HepG2 (cell line): ENCODE results near the gene ATP5F1C. TPM values are rescaled to one million over a fixed set of nuclear protein-coding genes. Genes with fewer than 3 reads are reported as not detected.

Experiments
- ATAC-seq: fragments of 200-7000 bp; cut with Tn5 transposase; 3 replicates; pipeline ENCODE4 v1.9.1; 2020; ENCODE audit warnings: mild to moderate bottlenecking, moderate library complexity
- BruUV-seq: library from RNA; stranded (reverse); fragments of 400-500 nt; replicated peaks from 2 replicates; lab custom pipeline; 2021; lab: Mats Ljungman, UMichigan
- CTCF ChIA-PET: fragments of 300-600 bp; formaldehyde crosslinking; extraction: SDS; loops from one replicate; lab custom pipeline; 2021; ENCODE audit warnings: low total read pairs, inconsistent platforms, low intra/inter-chr PET ratio; lab: Yijun Ruan, JAX
- POLR2A ChIA-PET: fragments of 350-600 bp; sonication (Branson Sonifier 250); formaldehyde crosslinking; loops from one replicate; lab custom pipeline; 2020; ENCODE audit warnings: antibody characterized with exemption, inconsistent platforms; lab: Yijun Ruan, JAX
- DNase-seq: peaks from one replicate; pipeline ENCODE4 v3.0.0-alpha.2; 2015; ENCODE audit warnings: low spot score
- FAIRE-seq: peaks from 3 replicates; lab custom pipeline; 2011; peaks lifted over from hg19 to GRCh38; lab: Jason Lieb, UNC
- H2AFZ ChIP-seq: one replicate; pipeline ENCODE4 v1.6.1; 2011; ENCODE audit warnings: low read length, inconsistent platforms
- H3K27ac ChIP-seq: fragments of 300-600 bp; 3 replicates; pipeline ENCODE4 v1.8.0; 2011; ENCODE audit warnings: mixed run types, mild to moderate bottlenecking, mixed read lengths, low read length, inconsistent platforms; ENCODE audit not compliant: insufficient read depth; ENCODE audit errors: extremely low read length
- H3K27me3 ChIP-seq, 2 experiments: fragments of 200-600 bp in 1 of 2; 2 replicates in 1 of 2; 3 replicates in 1 of 2; pipeline versions ENCODE4 v1.6.0 to v1.8.0; 2011; ENCODE audit warnings: low read length in 2 of 2, mild to moderate bottlenecking in 2 of 2, moderate library complexity in 2 of 2, inconsistent platforms in 1 of 2; ENCODE audit not compliant: insufficient read depth in 2 of 2, control insufficient read depth in 1 of 2
- H3K36me3 ChIP-seq, 2 experiments: fragments of 200-600 bp in 1 of 2; replicated peaks in 1 of 2; 2 replicates in 1 of 2; 3 replicates in 1 of 2; pipeline versions ENCODE4 v1.5.1 to v1.8.0; 2011; ENCODE audit warnings: low read length in 2 of 2, inconsistent platforms in 1 of 2; ENCODE audit not compliant: insufficient read depth in 2 of 2, control insufficient read depth in 1 of 2
- H3K4me1 ChIP-seq: 2 replicates; pipeline ENCODE4 v1.5.1; 2012; ENCODE audit warnings: low read length, inconsistent platforms; ENCODE audit not compliant: insufficient read depth
- H3K4me2 ChIP-seq: 2 replicates; pipeline ENCODE4 v1.6.0; 2011; ENCODE audit warnings: low read depth, low read length, inconsistent platforms
- H3K4me3 ChIP-seq, 3 experiments: fragments of 200-600 bp in 1 of 3; sonication (generic), shearing (Covaris generic) in 1 of 3; replicated peaks in 1 of 3; 2 replicates each; pipeline ENCODE4 v1.5.1; 2011 to 2016; ENCODE audit warnings: low read length in 3 of 3, inconsistent platforms in 2 of 3, low read depth in 2 of 3, mild to moderate bottlenecking in 2 of 3, control low read depth in 1 of 3, mixed read lengths in 1 of 3; ENCODE audit not compliant: insufficient read depth in 1 of 3
- H3K79me2 ChIP-seq: one replicate; pipeline ENCODE4 v1.6.1; 2011; ENCODE audit warnings: low read length, inconsistent platforms; ENCODE audit not compliant: insufficient read depth
- H3K9ac ChIP-seq: 2 replicates; pipeline ENCODE4 v1.6.0; 2011; ENCODE audit warnings: mild to moderate bottlenecking, low read depth, low read length, inconsistent platforms; ENCODE audit not compliant: insufficient read depth
- H3K9me3 ChIP-seq: 2 replicates; pipeline ENCODE4 v1.5.1; 2012; ENCODE audit warnings: mild to moderate bottlenecking, low read length
- H4K20me1 ChIP-seq: 2 replicates; pipeline ENCODE4 v1.6.0; 2011; ENCODE audit warnings: inconsistent platforms, mild to moderate bottlenecking, low read length, moderate library complexity; ENCODE audit not compliant: insufficient read depth
- BCL3 ChIP-seq: sonication (generic); formaldehyde crosslinking; IDR thresholded peaks from 2 replicates; pipeline ENCODE4 v1.5.1; 2020; ENCODE audit warnings: mild to moderate bottlenecking, missing genetic modification reagents, moderate library complexity
- ELF4 ChIP-seq: sonication (generic); formaldehyde crosslinking; IDR thresholded peaks from 2 replicates; pipeline ENCODE4 v1.5.0; 2020; ENCODE audit warnings: missing genetic modification reagents, mild to moderate bottlenecking, moderate library complexity, borderline replicate concordance
- FOXO4 ChIP-seq: sonication (generic); formaldehyde crosslinking; conservative IDR thresholded peaks from 2 replicates; pipeline ENCODE4 v1.8.1; 2023; ENCODE audit warnings: missing genetic modification reagents
- MAFF ChIP-seq: IDR thresholded peaks from 2 replicates; pipeline ENCODE4 v1.6.1; 2011; ENCODE audit warnings: low read depth, low read length, improper control_type of control experiment
- MEIS2 ChIP-seq: sonication (generic); formaldehyde crosslinking; IDR thresholded peaks from 2 replicates; pipeline ENCODE4 v1.9.0; 2021; ENCODE audit warnings: mild to moderate bottlenecking, missing genetic modification reagents
- SP140L ChIP-seq: sonication (generic); formaldehyde crosslinking; IDR thresholded peaks from 2 replicates; pipeline ENCODE4 v1.4.0; 2020; ENCODE audit warnings: missing genetic modification reagents, borderline replicate concordance
- ZNF30 ChIP-seq: sonication (generic); formaldehyde crosslinking; IDR thresholded peaks from 2 replicates; pipeline ENCODE4 v1.5.0; 2020; ENCODE audit warnings: mild to moderate bottlenecking, missing genetic modification reagents
- WGBS: methylation state at CpG from one replicate; pipeline ENCODE4 v1.1.6; 2017; ENCODE audit warnings: low lambda C conversion rate; 5-methylcytosine and 5-hydroxymethylcytosine counted together
- in situ Hi-C: cut with HindIII; loops from 2 replicates; pipeline ENCODE4 v1.10.0; 2017; ENCODE audit warnings: low pct_unique_long_range_greater_than_20kb; ENCODE audit not compliant: extremely low pct_ligation_motif_present
- intact Hi-C: fragments of 100-400 bp; cut with micrococcal nuclease; formaldehyde crosslinking; loops from one replicate; pipeline ENCODE4 v1.10.0; 2022; ENCODE audit not compliant: unreplicated experiment
- polyA plus RNA-seq, 8 experiments: library from polyadenylated mRNA; depleted of rRNA in 3 of 8; stranded (reverse) in 7 of 8; unstranded in 1 of 8; fragments of >200 nt; fragmentation: Illumina TruSeq in 4 of 8; extraction: Trizol in 4 of 8; gene quantifications; 2 replicates each; pipeline versions ENCODE4 v1.2.1 to v1.2.3, GENCODE V29; 2011 to 2016; ENCODE audit warnings: low read depth in 4 of 8, missing spikeins in 1 of 8, mixed read lengths in 1 of 8; ENCODE audit not compliant: insufficient read depth in 1 of 8
- total RNA-seq, 5 experiments: library from RNA; depleted of rRNA; stranded (reverse); fragments of >200 nt; fragmentation: Illumina TruSeq; extraction: Trizol; gene quantifications; 2 replicates each; pipeline ENCODE4 v1.2.3, GENCODE V29; 2016; ENCODE audit warnings: low read depth in 1 of 5

ATP5F1C gene
- total and polyA plus RNA-seq, 2 of the 13 experiments (the other 11 are each of a cell fraction or from before 2014, with no cell fraction given), result 407 to 416 TPM

- H3K79me2 ChIP-seq, result peaks cover 24% of the 10 kb centered on the region
- H3K4me3 ChIP-seq, result peak overlapping the region; percentile 78 to 99 (median 96)
- H2AFZ ChIP-seq, result peak overlapping the region; percentile 74
- H4K20me1 ChIP-seq, result no peaks in the 10 kb centered on the region; the same call in 1 of the 2 replicates
- peaks cover 0 to 2% of the 10 kb centered on the region in 2 experiments; a peak in 2 of 5 replicates for H3K36me3 ChIP-seq
- POLR2A ChIA-PET, result interaction anchor here (0.9 to 3.3 kb wide), 9 partner anchors 8 to 292 kb away, joined by 3 to 56 read pairs (median 4); partner anchors contain the start of genes ATP5F1C and KIN
- BruUV-seq, result TSS peak; percentile 93
- intact Hi-C loops, result loop anchor here (2.0 to 5.0 kb wide), 2 partner anchors 29 to 61 kb away; partner anchors contain the start of gene ATP5F1C
- WGBS, result 3% methylated on average over 10 of the region's 10 CpGs
- no peak for FAIRE-seq
- H3K9me3 ChIP-seq, result no peaks in the 10 kb centered on the region
- peak; percentile 14; the same call in 1 of the 2 replicates for TF ChIP-seq ELF4 (CRISPR knock-in tag)
- no peak for TF ChIP-seq MEIS2 (CRISPR knock-in tag)
- TF ChIP-seq SP140L (CRISPR knock-in tag), result 0 out of 2 replicates have a peak, but pooled peaks have one; percentile 32
- 0 out of 2 replicates have a peak, but pooled peaks have one; percentile 45 for TF ChIP-seq ZNF30 (CRISPR knock-in tag)
- 0 out of 2 replicates have a peak, but pooled peaks have one; percentile 1 for TF ChIP-seq MAFF
- no peak for TF ChIP-seq BCL3 (CRISPR knock-in tag)
- 0 out of 2 replicates have a peak, but pooled peaks have one; percentile 72 for TF ChIP-seq FOXO4 (CRISPR knock-in tag)
- TF ChIP-seq, all 625 proteins: peak for 5
- in situ Hi-C loops, result no loop called here
- CTCF ChIA-PET, result no interaction called here
- peak overlapping the region; percentile 76 for H3K4me2 ChIP-seq
- peak overlapping the region; percentile 32 for H3K27ac ChIP-seq
- peak overlapping the region; percentile 87 for H3K9ac ChIP-seq
- no peak for DNase-seq
- peak; percentile 36; the same call in 2 of the 3 replicates for ATAC-seq
- no peaks in the 10 kb centered on the region; a peak in 1 of 5 replicates for H3K27me3 ChIP-seq
- H3K4me1 ChIP-seq, result peaks cover 43% of the 10 kb centered on the region
These were observed 30.0 kb downstream of the ATP5F1C start for GRCh38 chr10:7817984-7818294.
